SU-DHL-6 (cell line): ENCODE results near the gene ATAD1.

Source experiments
- H2AFZ ChIP-seq: fragments of 200-600 bp; sonication (generic); 2 replicates; pipeline ENCODE4 v1.6.1; 2014; ENCODE audit warnings: low read depth, mild to moderate bottlenecking, moderate library complexity, mixed read lengths, antibody characterized with exemption, low read length; ENCODE audit not compliant: severe bottlenecking
- H3F3A ChIP-seq: fragments of 200-600 bp; shearing (Covaris generic); 2 replicates; pipeline ENCODE4 v1.6.0; 2016; ENCODE audit warnings: antibody characterized with exemption, mild to moderate bottlenecking; ENCODE audit not compliant: insufficient read depth
- H3K27ac ChIP-seq: fragments of 200-600 bp; sonication (generic); 2 replicates; pipeline ENCODE4 v1.5.1; 2016; ENCODE audit warnings: low read depth, mild to moderate bottlenecking, low read length, moderate library complexity, mixed read lengths
- H3K27me3 ChIP-seq: fragments of 200-600 bp; sonication (generic), shearing (Covaris generic); 2 replicates; pipeline ENCODE4 v1.6.0; 2014; ENCODE audit warnings: mild to moderate bottlenecking, low read length
- H3K36me3 ChIP-seq: fragments of 200-600 bp; sonication (generic); 2 replicates; pipeline ENCODE4 v1.6.1; 2014; ENCODE audit warnings: mild to moderate bottlenecking, low read length, mixed read lengths
- H3K4me2 ChIP-seq: fragments of 300-600, 200-600 bp; shearing (Covaris generic), sonication (generic); 2 replicates; pipeline ENCODE4 v1.6.0; 2014; ENCODE audit warnings: low read length, low read depth, mild to moderate bottlenecking; ENCODE audit not compliant: poor library complexity, severe bottlenecking
- H3K4me3 ChIP-seq: fragments of 200-600 bp; sonication (generic); 2 replicates; pipeline ENCODE4 v1.5.1; 2014; ENCODE audit warnings: antibody characterized with exemption, low read length, mild to moderate bottlenecking, mixed read lengths; ENCODE audit not compliant: insufficient read depth, poor library complexity, severe bottlenecking
- H3K79me2 ChIP-seq: fragments of 200-600 bp; sonication (generic); 2 replicates; pipeline ENCODE4 v1.6.1; 2014; ENCODE audit warnings: mild to moderate bottlenecking, low read length, moderate library complexity; ENCODE audit not compliant: insufficient read depth
- H3K9ac ChIP-seq: fragments of 200-600 bp; sonication (generic); 2 replicates; pipeline ENCODE4 v1.7.0; 2014; ENCODE audit warnings: mild to moderate bottlenecking, low read length
- H3K9me2 ChIP-seq: fragments of 200-600 bp; sonication (generic); replicated peaks from 2 replicates; pipeline ENCODE4 v1.6.1; 2014; ENCODE audit warnings: low read length; ENCODE audit not compliant: insufficient read depth
- H3K9me3 ChIP-seq: fragments of 200-600 bp; sonication (generic); 2 replicates; pipeline ENCODE4 v1.6.1; 2014; ENCODE audit warnings: low read length, mixed read lengths; ENCODE audit not compliant: insufficient read depth
- H4K20me1 ChIP-seq: fragments of 200-600 bp; sonication (generic); 2 replicates; pipeline ENCODE4 v1.6.1; 2014; ENCODE audit warnings: low read depth, mild to moderate bottlenecking, antibody characterized with exemption, low read length, moderate library complexity, mixed read lengths
- CTCF ChIP-seq: fragments of 200-600 bp; sonication (generic); IDR thresholded peaks from one replicate; pipeline ENCODE4 v1.5.1; 2017; ENCODE audit warnings: antibody characterized with exemption, mild to moderate bottlenecking, low read length, moderate library complexity; ENCODE audit not compliant: insufficient read depth, poor library complexity, severe bottlenecking
- EZH2phosphoT487 ChIP-seq: fragments of 200-600 bp; sonication (generic), shearing (Covaris generic); conservative IDR thresholded peaks from 2 replicates; pipeline ENCODE4 v1.6.1; 2018; ENCODE audit warnings: mild to moderate bottlenecking, antibody characterized with exemption, low read length, moderate library complexity, mixed read lengths

Gene ATAD1

DNA sequence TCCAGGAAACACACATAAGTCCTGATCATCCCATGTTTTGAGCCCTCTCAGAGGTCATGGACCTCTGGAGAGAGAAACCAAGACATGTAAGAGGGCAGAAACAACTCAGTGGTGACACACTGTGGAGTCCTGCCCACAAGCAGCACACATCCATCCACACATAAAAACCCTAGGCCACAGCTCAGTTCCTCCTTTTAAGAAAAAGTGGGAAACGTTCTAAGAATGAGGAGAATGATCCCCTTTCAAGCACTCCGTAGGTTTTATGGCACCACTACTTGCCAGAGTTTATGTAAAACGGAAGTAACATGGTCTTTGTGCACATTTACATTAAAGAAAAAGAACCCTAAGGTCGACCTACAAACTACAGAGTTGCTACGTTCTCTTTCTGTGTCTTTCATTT, 19.9 kb downstream of the ATAD1 start:
- no peak for TF ChIP-seq EZH2phosphoT487
- no peak for TF ChIP-seq CTCF
- H3K9me3 ChIP-seq: peaks cover 18% of the 10 kb centered on the region
- no peak overlapping the region for H3K27ac ChIP-seq
- 0 out of 2 replicates have a peak, but pooled peaks cover 8% of the 10 kb centered on the region for H3F3A ChIP-seq
- no peak overlapping the region for H3K9ac ChIP-seq
- no peak overlapping the region for H2AFZ ChIP-seq
- H3K36me3 ChIP-seq: peaks cover 42% of the 10 kb centered on the region
- H3K9me2 ChIP-seq: no peaks in the 10 kb centered on the region
- no peaks in the 10 kb centered on the region; the same call in 1 of the 2 replicates for H4K20me1 ChIP-seq
- no peak overlapping the region for H3K4me3 ChIP-seq
- H3K4me2 ChIP-seq: no peak overlapping the region
- no peaks in the 10 kb centered on the region for H3K27me3 ChIP-seq
- H3K79me2 ChIP-seq: peaks cover 76% of the 10 kb centered on the region

GRCh38 chr10:87794285-87794684, 23.7 kb downstream of the ATAD1 start:
- Histone ChIP-seq H3K4me2 (no peak overlapping the region), H3K79me2 (peaks cover 61% of the 10 kb centered on the region), H4K20me1 (no peaks in the 10 kb centered on the region; the same call in 1 of the 2 replicates), H3K4me3 (no peak overlapping the region), H3K27ac (no peak overlapping the region), H3K9ac (no peak overlapping the region), H3K9me3 (no peaks in the 10 kb centered on the region), H2AFZ (no peak overlapping the region), H3F3A (0 out of 2 replicates have a peak, but pooled peaks cover 8% of the 10 kb centered on the region), H3K27me3 (no peaks in the 10 kb centered on the region), H3K9me2 (no peaks in the 10 kb centered on the region), H3K36me3 (peaks cover 34% of the 10 kb centered on the region)
- TF ChIP-seq CTCF: no peak
- no peak for TF ChIP-seq EZH2phosphoT487

GRCh38 chr10:87790185-87790584, 27.8 kb downstream of the ATAD1 start:
- no peak overlapping the region for H3K4me2 ChIP-seq
- H3F3A ChIP-seq: 0 out of 2 replicates have a peak, but pooled peaks cover 8% of the 10 kb centered on the region
- no peak overlapping the region for H3K27ac ChIP-seq
- H3K9ac ChIP-seq: no peak overlapping the region
- no peaks in the 10 kb centered on the region for H3K9me3 ChIP-seq
- H3K4me3 ChIP-seq: no peak overlapping the region
- H4K20me1 ChIP-seq: no peaks in the 10 kb centered on the region; the same call in 1 of the 2 replicates
- H3K27me3 ChIP-seq: no peaks in the 10 kb centered on the region
- no peak for TF ChIP-seq CTCF
- H3K9me2 ChIP-seq: no peaks in the 10 kb centered on the region
- peaks cover 48% of the 10 kb centered on the region; the same call in 1 of the 2 replicates for H3K36me3 ChIP-seq
- no peak overlapping the region for H2AFZ ChIP-seq
- peaks cover 29% of the 10 kb centered on the region for H3K79me2 ChIP-seq
